GM18519 (cell line): ENCODE measurements around the gene GRID2.
"Not testable (repeated sequence)": the region's sequence is repeated elsewhere in the genome, so short reads cannot be mapped to it uniquely, and the experiment has no call there.

Experiments
- ATAC-seq: cut with Tn5 transposase; IDR thresholded peaks from one replicate; pipeline ENCODE4 v1.9.1; 2021; ENCODE audit warnings: mild to moderate bottlenecking, moderate library complexity; ENCODE audit not compliant: unreplicated experiment, low FRiP score

Gene GRID2

DNA sequence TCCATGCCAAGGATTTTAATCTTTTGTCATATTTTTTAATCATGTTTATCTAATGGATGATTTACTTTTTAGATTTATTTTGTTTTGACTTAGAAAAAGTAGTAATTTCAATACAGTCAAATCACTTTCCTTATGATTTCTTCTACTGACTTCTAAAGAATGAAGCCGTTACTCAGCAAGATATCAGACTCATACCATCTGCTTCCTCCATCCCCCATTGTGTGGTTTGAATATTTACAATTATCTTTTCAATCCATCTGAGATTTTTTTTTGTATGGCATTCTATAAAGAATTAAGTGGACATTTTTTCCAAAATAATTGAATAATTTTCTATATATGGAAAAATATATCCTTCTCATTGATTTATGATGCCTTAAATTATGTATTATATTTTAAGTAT is 959.4 kb downstream of the GRID2 start:
- ATAC-seq = no peak

DNA sequence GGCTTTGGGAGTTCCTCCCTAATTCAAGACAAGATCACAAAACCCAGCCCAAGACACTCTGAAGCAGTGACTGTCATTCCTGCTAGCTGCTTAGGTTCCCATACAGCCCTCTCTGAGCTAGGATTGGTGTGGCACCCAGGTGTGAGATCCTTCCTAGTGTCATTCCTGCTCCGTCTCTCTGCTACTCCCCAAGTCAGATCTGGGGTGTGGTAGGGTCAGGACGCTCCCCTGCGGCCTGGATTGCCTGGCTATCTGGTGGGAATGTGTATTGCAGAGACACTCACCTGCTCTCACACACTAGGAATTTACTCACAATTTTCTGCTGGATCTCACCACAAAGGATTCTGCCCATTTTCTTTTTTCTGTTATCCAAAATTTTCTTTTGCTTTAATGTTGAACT is 964.0 kb downstream of the GRID2 start:
- ATAC-seq = no peak

DNA sequence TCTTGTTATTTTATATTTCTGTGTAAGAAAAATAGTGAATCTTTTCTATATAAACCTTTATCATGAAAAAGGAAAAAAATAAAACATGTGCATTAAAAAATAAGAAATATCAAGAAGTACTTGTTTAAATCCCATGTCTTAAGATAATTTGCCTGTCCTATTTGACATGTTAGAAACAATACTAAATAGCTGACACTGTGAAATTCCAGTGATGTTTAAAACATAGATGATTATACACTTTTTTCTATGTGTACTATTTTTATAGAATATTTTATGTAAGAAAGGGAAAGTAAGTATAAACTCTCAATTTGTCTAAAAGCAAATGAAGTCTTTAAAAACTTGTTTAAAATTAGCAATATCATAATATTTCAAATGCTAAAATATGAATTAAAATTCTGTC is 981.6 kb downstream of the GRID2 start:
- ATAC-seq = no peak

DNA sequence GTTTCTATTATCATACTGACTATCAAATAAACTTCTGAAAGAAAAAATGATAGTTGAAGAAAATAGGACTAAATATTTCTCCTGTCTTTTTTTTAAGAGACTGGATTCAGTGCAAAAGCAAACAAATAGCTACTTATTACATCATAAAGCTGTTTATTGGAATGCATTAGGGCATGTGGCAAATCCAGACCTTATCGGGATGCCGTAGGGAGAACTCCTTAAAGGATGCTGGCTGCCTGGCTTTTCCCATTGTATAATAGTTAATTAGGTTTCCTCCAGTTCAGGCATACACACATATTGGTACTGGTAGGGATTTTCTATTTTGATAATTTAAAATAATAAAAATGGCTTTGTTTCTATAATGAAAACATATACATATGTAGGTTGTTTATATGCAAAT is 985.5 kb downstream of the GRID2 start:
- ATAC-seq = no peak

DNA sequence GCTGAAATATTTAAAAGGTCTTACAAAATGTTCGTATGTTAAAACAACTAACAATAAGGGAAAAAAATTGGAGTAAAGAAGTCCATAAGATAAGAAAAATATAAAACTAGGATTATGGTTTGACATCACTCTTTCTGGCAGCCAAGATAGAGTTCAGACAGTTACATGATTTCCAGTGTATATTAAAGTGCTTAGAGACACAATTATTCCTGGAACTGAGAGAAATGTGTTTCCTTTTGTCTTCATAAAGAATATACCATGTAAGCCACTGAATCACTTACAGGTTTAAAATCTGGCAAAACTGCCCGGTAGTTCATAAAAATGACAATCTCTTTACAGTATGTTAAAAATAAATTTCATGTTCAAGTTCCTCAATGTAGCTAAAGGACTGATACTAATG is 986.1 kb downstream of the GRID2 start:
- ATAC-seq = no peak

DNA sequence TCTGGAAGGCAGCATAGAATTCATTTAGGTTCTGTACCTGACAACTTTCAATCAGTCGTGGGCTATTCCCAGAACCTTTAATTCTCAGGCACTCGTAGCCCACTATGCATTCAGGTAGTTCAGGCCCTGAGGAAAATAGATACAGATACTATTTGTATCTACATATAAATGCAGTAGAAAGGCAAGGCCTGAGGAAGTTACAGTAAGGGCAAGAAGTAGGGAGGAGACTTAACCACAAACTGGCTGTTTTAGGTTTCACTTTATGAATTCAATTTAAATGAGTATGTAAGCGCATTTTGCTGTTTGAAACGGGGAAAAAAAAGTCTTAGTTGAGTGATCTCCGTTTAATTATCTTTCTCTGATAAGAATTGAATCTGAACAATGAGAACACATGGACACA is 995.4 kb downstream of the GRID2 start:
- no peak for ATAC-seq

DNA sequence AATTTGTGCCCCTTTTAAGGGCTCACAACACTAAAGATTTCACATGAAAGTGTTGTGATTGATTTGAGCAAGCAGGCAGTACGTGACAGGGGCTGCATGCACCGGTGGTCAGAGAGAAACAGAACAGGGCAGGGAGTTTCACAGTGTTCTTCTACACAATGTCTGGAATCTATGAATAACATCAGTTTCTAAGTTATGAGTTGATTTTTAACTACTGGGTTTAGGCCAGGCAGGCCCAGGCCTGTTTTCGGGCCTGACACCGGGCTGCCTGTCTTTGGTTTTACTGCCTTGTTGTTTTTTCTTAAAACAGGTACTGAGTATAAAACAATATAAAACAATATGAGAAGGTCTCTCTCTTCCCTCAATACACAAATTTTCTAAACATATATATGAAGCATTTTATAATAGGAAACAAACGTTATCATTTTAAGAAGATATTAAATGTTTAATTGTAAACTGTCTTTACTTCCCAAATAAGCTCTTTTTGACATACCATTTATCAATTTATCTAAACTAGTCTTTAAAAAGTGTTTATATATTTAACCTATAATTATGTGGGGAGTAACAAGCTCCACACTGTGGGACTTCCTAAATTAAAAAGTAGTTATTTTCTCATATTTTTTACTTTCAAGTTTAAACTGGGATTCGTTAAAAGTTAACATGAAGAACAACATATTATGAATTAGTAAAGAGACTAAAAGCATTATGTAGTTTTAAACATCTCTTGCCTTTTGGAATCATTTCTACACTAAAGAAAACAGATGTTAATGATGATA is 997.2 kb downstream of the GRID2 start:
- ATAC-seq = not testable (repeated sequence)

DNA sequence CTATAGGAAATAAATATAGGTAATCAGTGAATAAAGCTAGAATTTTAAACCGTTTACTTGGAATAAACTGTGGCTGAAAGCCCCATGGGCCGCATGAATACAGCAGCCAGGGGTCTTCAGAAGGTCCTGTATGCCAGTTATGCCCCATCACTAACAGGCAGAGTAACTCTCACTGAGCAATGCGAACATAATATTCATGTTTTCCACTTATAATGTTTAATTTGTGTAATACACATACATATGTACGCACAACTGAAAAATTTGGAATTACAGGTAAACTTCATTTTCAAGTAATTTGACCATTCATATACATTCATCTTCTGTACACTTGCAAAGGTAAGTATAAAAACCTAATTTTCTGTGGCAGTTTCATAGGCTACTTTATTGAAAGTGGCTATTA is 998.5 kb downstream of the GRID2 start:
- ATAC-seq = no peak

DNA sequence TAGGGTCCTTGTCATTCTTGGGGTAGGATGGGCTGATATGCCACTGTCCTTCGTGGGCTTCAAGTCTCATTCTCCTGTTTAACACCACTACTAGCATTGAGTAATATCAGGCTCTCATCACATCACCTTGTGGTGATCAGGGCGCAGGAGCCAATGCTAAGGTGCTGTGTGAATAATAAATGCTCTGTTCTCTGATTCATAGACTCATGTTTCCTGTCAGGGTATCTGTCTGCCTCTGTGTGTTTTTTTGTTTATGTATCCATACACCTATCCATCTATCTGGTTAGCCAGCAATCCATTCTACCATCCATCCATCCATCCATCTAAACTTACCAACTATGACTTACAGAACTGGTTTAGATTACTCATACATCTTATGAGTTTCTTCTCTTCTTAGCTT is 999.7 kb downstream of the GRID2 start:
- no peak for ATAC-seq

DNA sequence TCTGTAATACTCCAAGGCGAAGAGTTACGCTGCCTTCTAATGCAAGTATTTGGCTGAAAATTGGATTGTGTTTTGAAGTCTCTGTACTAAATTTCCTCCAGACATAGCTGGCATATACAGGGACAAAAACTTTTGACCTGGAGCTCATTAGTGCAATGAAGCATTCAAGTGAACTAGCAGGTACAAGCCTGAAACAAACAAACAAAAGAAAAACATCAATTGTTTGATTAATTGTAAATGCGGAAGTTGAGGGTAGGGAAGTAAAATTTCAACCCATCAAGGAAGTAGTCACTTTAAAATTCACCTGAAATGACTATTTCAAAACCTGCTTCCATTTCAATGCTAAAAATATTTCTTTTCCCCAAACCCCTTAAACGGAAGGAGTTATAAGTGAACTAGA is 1008.5 kb downstream of the GRID2 start:
- ATAC-seq = no peak

DNA sequence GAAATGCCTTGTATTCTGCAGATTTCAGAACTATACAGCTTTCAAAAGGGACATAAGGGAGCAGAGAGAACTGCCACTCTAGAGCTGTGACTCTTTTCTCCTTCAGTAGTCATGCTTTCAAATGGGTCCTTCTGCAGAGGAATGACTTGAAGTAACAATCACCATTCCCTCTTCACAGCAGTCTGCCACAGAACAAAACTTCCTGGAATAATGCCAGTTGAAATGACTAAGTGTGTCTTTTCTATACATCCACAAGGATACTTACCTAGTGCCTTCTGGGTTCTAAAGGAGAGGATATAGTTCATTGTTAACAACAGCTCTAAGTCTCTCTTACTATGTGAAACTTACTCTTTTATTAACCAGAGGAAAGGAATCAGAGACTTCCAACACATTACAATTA is 1009.4 kb downstream of the GRID2 start:
- ATAC-seq = no peak

DNA sequence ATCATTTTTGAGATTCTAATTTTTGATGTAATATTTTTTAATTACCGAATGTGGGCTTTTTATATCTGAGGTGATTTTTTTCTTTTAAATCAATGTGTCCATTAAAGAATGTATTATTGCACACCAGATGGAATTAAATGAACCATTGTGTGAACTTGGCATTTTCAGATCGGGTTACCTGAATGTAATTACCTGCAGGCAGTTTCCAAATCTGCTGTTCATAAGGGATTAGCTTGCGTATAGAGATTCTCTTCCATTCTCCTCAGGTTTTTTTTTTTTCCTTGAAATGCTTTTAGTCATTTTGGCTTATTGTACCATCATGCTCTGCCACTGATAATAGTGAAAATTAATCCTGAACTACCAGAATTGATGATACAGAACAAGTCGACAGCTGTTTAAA is 1013.3 kb downstream of the GRID2 start:
- no peak for ATAC-seq

DNA sequence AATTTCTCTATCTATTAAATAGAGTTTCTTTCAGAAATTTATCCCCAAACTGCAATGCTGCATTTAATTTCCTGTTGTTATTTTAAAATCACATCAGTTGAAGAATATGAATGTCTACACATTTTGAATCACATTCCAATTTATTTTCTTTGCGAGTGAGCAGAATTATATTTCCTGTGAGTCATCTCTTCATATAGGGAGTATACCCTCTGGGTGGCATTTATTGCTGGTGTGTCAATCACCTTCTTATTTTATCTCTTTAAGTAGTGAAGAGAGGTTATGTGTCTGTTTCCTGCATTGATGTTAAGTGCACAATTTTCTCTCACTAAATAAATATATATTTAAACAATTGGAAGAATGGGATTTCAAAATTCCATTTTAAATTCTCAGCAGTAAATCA is 1013.8 kb downstream of the GRID2 start:
- ATAC-seq = no peak

DNA sequence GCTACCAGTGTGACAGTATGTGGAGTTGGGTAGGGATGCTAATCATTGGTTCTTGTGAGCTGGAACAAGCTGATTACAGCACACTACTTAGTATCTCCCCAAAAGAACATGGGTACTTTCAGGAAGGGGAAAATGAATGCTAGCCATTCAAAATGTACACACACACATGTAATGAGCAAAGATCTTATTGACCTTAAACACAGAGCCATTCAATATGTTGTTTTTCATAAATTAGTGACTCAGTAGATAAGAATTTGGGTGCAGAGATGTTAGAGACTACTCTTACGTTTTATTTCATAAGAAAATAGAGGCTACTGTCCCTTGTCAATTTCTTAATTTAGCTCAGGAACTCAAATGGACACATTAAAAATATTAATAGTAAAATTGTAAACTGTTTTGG is 1015.3 kb downstream of the GRID2 start:
- no peak for ATAC-seq

DNA sequence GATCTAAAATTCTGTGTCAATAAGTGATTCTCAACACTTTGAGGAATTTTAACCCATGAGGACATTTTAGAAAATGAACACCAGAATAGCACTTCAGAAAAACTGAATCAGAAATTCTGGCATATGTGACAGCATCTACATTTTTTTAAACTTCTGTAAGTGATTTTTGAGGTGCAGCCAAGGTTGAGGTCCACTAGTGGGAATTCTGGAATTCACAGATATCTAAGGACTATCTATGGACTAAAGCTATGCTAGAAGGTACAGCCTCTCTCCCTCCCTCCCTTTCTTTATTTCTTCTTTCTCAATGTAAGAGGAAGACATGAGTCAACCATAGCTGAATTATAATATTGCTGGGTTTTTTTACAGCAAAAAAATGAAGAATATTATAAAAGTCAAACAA is 1016.6 kb downstream of the GRID2 start:
- ATAC-seq = no peak

DNA sequence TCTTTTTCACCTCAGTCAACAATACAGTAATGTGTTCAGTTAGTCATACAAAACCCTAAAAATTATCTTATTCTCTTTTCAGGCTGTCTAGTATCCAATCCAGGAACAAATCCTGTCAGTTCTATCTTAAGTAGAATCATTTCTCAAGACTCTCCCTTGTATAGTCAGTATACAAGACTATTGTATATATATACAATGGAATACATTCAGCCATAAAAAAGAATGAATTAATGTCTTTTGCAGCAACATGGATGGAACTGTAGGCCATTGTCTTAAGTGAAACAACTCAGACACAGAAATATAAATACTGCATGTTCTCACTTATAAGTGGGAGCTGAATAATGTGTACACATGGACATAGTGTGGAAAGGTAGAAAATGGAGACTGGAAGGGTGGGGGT is 1023.6 kb downstream of the GRID2 start:
- ATAC-seq = no peak

DNA sequence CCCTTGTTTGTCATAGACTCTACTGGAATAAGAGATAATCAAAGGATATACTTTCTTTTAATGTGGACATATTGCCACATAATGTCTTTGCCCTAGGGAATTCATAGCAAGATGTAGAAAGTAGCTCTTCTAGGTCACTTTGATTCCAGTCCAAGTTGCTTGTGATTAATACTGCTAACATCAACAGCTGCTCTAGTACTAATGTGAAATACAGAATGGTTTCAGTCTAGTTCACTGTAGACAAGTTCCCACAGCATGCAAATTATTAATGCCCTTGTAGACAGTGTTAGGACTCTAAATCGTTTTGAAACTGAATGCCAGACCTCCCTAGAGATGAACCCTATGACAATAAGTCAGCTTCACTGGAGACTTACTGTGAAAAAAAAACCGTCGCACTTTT is 1030.2 kb downstream of the GRID2 start:
- ATAC-seq = peak; percentile 84

DNA sequence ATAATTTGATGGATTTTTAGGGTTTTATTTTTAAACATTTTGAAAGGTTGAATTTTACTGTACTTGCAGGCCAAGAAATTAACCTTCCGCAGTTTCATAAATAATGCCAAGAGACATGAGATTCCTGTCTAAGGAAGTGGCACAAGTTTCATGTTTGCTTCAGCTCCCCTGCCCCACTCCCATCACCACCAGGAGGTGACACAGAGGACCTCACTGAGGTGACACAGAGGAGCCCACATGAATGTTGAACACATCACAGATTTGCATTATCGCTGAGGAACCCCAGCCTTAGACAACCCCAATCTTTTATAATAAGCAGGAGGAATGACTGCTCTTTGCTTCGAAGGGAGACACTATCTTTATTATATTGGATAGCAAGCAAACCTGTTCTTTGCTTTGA is 1033.4 kb downstream of the GRID2 start:
- ATAC-seq = no peak

DNA sequence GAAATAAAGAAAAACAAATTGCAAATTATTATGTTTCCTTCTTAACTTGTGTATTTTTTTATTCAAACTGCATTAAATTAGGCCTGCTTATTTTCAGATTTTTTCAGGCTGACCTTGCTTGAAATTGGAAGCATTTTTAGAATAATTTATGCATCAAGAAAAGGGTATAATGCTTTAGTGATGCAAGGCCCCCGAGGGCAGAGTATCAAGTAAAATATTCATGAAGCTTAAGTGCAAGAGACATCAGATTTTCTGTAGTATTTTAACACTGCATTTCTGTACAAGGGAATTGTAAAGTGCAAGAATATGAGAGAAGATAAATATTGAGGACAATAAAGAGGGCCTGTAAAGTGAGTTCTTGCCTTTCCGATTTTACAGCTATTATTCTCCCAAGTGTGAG is 1039.0 kb downstream of the GRID2 start:
- no peak for ATAC-seq

DNA sequence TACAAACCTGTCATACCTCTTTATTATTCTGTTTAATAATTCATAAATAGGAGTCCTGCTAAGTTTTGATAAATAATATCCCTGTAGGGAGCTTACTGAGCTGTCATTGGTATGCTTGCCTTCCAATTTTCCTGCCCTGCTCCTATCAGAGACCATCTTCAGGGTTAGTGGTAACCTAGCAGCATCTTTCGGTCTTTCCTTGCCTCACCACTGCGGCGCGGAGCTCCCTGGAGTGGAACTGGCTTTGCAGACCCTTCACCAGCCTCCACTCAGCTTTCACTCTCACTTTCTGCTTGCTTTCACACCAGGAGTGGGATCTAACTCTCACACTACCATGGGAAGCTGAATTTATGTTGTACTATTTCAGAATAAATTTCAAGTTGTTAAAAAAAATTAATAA is 1043.1 kb downstream of the GRID2 start:
- no peak for ATAC-seq

DNA sequence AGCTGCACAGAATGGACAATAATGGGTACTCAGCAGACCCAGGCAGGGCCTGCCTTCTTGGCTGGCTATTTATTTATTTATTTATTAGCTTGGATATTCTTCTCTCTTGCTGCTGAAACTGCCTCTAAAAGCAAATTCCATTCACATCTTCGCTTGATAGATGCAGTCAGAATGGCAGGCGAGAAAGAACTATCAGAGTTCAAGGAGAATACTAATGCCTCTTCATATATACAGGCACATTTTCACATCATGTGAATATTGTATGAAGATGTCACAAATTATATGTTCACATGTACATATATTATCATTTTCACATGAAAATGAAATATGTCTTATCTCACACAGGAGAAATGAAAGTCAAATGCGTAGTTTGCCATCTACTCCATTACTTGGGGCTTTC is 1045.1 kb downstream of the GRID2 start:
- ATAC-seq = no peak

DNA sequence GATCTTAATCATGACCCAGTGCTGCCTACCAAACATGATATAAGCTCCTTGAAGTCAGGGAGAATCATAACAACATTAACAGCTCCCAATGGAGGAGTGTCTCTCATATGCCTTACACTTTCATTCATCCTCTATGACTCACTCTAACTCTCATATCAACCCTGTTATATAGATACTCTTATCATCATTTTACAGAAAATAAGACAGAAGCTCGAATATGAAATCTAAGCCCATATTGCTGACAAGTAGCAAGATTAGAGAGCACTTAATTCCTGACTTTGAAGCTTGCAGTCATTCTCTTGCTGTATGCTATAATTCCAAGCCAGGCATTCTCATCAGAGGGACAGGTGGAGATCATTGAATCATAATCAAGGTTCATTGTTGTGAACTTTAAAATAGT is 1048.1 kb downstream of the GRID2 start:
- no peak for ATAC-seq

DNA sequence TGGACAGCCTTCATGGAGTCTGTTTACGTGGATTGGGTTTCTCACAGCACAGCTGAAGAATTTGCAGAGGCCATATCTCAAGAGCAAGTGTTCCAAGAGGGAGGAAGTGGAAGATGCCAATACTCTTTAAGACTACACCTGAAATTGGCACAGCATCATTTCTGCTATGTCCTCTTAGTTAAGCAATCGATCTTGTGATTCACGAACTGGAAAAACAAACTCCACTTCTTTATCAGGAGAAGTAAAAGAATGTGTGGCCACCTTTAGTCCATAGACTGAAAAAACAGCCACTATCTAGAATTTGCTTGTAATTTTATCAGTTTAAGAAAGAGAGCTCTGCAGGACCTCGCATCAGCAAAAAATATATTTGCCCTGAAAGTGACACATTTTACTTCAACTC is 1051.6 kb downstream of the GRID2 start:
- no peak for ATAC-seq
